Measurements from ENCODE around the gene CREBBP. TPM values are rescaled to one million over a fixed set of nuclear protein-coding genes. Genes with fewer than 3 reads are reported as not detected.

The CREBBP gene
- total and polyA plus RNA-seq, 9 of the 15 experiments (the other 6 are each of a cell fraction or from before 2014, with no cell fraction given), result 0.70 to 24.8 (median 5.6) TPM

- H3K27me3 ChIP-seq (ENCODE audit: control insufficient read depth in 2 of 2, insufficient read depth in 2 of 2, low read length in 2 of 2), result no peaks in the 10 kb centered on the region
- no TSS peak for BruUV-seq (replicated peaks)
- peaks cover 7 to 14% of the 10 kb centered on the region in 2 experiments; a peak in 4 of 5 replicates for H3K4me1 ChIP-seq (replicated peaks in 1 of 2; ENCODE audit: control insufficient read depth in 2 of 2, insufficient read depth in 2 of 2, low read length in 2 of 2)
- no peak overlapping the region for H3K4me3 ChIP-seq
- no peak overlapping the region for H2AFZ ChIP-seq (ENCODE audit: low read depth, low read length)
- WGBS (ENCODE audit: insufficient coverage, low coverage, missing lambda C conversion rate), result 81% methylated on average over 7 of the region's 7 CpGs
- no peaks in the 10 kb centered on the region for H3K9me3 ChIP-seq (replicated peaks; ENCODE audit: control insufficient read depth, insufficient read depth, low read depth, low read length)
- TF ChIP-seq TRIM28 (IDR thresholded peaks at IDR 0.05) (no peak), ELK1 (CRISPR knock-in tag; IDR thresholded peaks at IDR 0.05) (no peak), SRF (CRISPR knock-in tag; IDR thresholded peaks at IDR 0.05) (peak in 1 of 2 experiments; percentile 55; a peak in 1 of 4 replicates), RNF2 (IDR thresholded peaks at IDR 0.05) (no peak), FOXJ2 (tag; IDR thresholded peaks at IDR 0.05) (no peak)
- CTCF ChIA-PET (ENCODE audit: low intra/inter-chr PET ratio), result no interaction called here
- H3K9ac ChIP-seq (ENCODE audit: insufficient read depth in 1 of 2, low read depth in 2 of 2, low read length in 2 of 2), result no peak overlapping the region
- no peak overlapping the region for H3K27ac ChIP-seq (ENCODE audit: extremely low read depth, low read depth, low read length)
- DNase-seq (ENCODE audit: extremely low read depth in 1 of 4, low spot score in 3 of 4) (no peak), ATAC-seq (no peak), FAIRE-seq (no peak)
- H3K36me3 ChIP-seq (ENCODE audit: control insufficient read depth, insufficient read depth, low read length), result peaks cover 92% of the 10 kb centered on the region
- POLR2A ChIA-PET, result interaction anchor here (0.8 kb wide), 1 partner anchor 194 kb away, joined by 3 read pairs; the partner anchor contains the start of gene CREBBP
- no peaks in the 10 kb centered on the region for H3K9me1 ChIP-seq (ENCODE audit: control insufficient read depth, insufficient read depth, low read length)
- 0 out of 2 replicates have a peak, but pooled peaks cover 4% of the 10 kb centered on the region for H4K20me1 ChIP-seq (replicated peaks; ENCODE audit: control insufficient read depth, insufficient read depth, low read length)
- intact Hi-C loops (cut with micrococcal nuclease) (no loop called here), in situ Hi-C loops (cut with MboI) (no loop called here)
- H3K4me2 ChIP-seq (ENCODE audit: insufficient read depth, low read length), result no peak overlapping the region
- H3K79me2 ChIP-seq (ENCODE audit: control insufficient read depth, insufficient read depth, low read length), result peaks cover 20% of the 10 kb centered on the region
Measured at GRCh38 chr16:3687021-3687420, 193.5 kb downstream of the CREBBP start.

- Histone ChIP-seq H3K79me2 (ENCODE audit: control insufficient read depth, insufficient read depth, low read length) (no peaks in the 10 kb centered on the region; the same call in 2 of the 3 replicates), H3K4me2 (ENCODE audit: insufficient read depth, low read length) (no peak overlapping the region), H4K20me1 (replicated peaks; ENCODE audit: control insufficient read depth, insufficient read depth, low read length) (no peaks in the 10 kb centered on the region), H3K27ac (ENCODE audit: extremely low read depth, low read depth, low read length) (no peak overlapping the region), H2AFZ (ENCODE audit: low read depth, low read length) (no peak overlapping the region), H3K4me3 (no peak overlapping the region), H3K9me3 (replicated peaks; ENCODE audit: control insufficient read depth, insufficient read depth, low read depth, low read length) (no peaks in the 10 kb centered on the region), H3K36me3 (ENCODE audit: control insufficient read depth, insufficient read depth, low read length) (peaks cover 97% of the 10 kb centered on the region), H3K9me1 (ENCODE audit: control insufficient read depth, insufficient read depth, low read length) (no peaks in the 10 kb centered on the region), H3K4me1 (replicated peaks in 1 of 2; ENCODE audit: control insufficient read depth in 2 of 2, insufficient read depth in 2 of 2, low read length in 2 of 2) (no peaks in the 10 kb centered on the region), H3K27me3 (ENCODE audit: control insufficient read depth in 2 of 2, insufficient read depth in 2 of 2, low read length in 2 of 2) (no peaks in the 10 kb centered on the region), H3K9ac (ENCODE audit: insufficient read depth in 1 of 2, low read depth in 2 of 2, low read length in 2 of 2) (no peak overlapping the region)
- TF ChIP-seq MCM3 (IDR thresholded peaks at IDR 0.05), result no peak
- TF ChIP-seq COPS2 (conservative IDR thresholded peaks at IDR 0.05), result no peak
- no peak for TF ChIP-seq NR2F6 (CRISPR knock-in tag; IDR thresholded peaks at IDR 0.05)
- TF ChIP-seq LARP7 (IDR thresholded peaks at IDR 0.05), result no peak
- TF ChIP-seq RHOXF2B (CRISPR knock-in tag; conservative IDR thresholded peaks at IDR 0.05), result no peak
- 97% methylated on average over 3 of the region's 3 CpGs for WGBS (ENCODE audit: insufficient coverage, low coverage, missing lambda C conversion rate)
- DNase-seq (ENCODE audit: extremely low read depth in 1 of 4, low spot score in 3 of 4), result no peak
- no TSS peak for BruUV-seq (replicated peaks)
- no peak for FAIRE-seq
- intact Hi-C loops (cut with micrococcal nuclease), result no loop called here
- in situ Hi-C loops (cut with MboI), result no loop called here
- no peak for ATAC-seq
- ChIA-PET CTCF (ENCODE audit: low intra/inter-chr PET ratio) (no interaction called here), POLR2A (interaction anchor here (0.6 kb wide), 1 partner anchor 218 kb away, joined by 3 read pairs; no protein-coding TSS in a partner anchor)
Measured at GRCh38 chr16:3681206-3681605, 199.3 kb downstream of the CREBBP start.

Measured in K562 (cell line).